GM12873 (cell line): ENCODE data around the gene TM4SF1.

ENCODE experiments used
- CTCF ChIP-seq: IDR thresholded peaks from 2 replicates; pipeline ENCODE4 v1.5.1; 2012; ENCODE audit warnings: low read depth, mild to moderate bottlenecking, moderate library complexity, low read length, control low read depth; ENCODE audit not compliant: insufficient read depth; ENCODE audit errors: missing control alignments

The TM4SF1 gene

GRCh38 chr3:149393345-149394160, 16.1 kb upstream of the TM4SF1 start:
- TF ChIP-seq CTCF = peak; percentile 82

- no peak for TF ChIP-seq CTCF
These were observed 14.5 kb upstream of the TM4SF1 start for GRCh38 chr3:149391960-149392359.

GRCh38 chr3:149390772-149391212, 13.3 kb upstream of the TM4SF1 start:
- TF ChIP-seq CTCF = no peak

- no peak for TF ChIP-seq CTCF
These were observed 12.8 kb upstream of the TM4SF1 start for GRCh38 chr3:149390294-149390693.

GRCh38 chr3:149388531-149389417, 11.3 kb upstream of the TM4SF1 start:
- TF ChIP-seq CTCF = no peak

- no peak for TF ChIP-seq CTCF
These were observed 10.6 kb upstream of the TM4SF1 start for GRCh38 chr3:149388001-149388440.

GRCh38 chr3:149386299-149386606, 8.8 kb upstream of the TM4SF1 start:
- TF ChIP-seq CTCF = no peak
